Measurements from ENCODE around the gene OTOG. TPM values are rescaled to one million over a fixed set of nuclear protein-coding genes. Genes with fewer than 3 reads are reported as not detected.

OTOG gene
- total and polyA plus RNA-seq, 2 of the 8 experiments (the other 6 are each of a cell fraction or from before 2014, with no cell fraction given): 0.41 to 1.5 TPM

GRCh38 chr11:17508791-17509190 is 38.3 kb upstream of the OTOG start:
- 57% methylated on average over 3 of the region's 3 CpGs; no CpG with 5 or more reads in 1 of the 2 experiments for WGBS, 2 experiments (ENCODE audit: extremely low coverage in 1 of 2, insufficient coverage in 1 of 2, insufficient read length in 1 of 2, insufficient replicate concordance in 2 of 2, low coverage in 1 of 2, low lambda C conversion rate in 2 of 2, missing lambda C conversion rate in 1 of 2)
- no peak overlapping the region for H2AFZ ChIP-seq (ENCODE audit: low read length)
- H3K23me2 ChIP-seq (ENCODE audit: low read depth, low read length): no peaks in the 10 kb centered on the region
- no peak overlapping the region for H4K91ac ChIP-seq (replicated peaks; ENCODE audit: insufficient read length, low read length)
- no peak overlapping the region for H3K4me2 ChIP-seq (ENCODE audit: insufficient read depth in 1 of 2, low read depth in 2 of 2, low read length in 2 of 2)
- H3K9me3 ChIP-seq (ENCODE audit: insufficient read depth in 2 of 2, low read depth in 1 of 2, low read length in 1 of 2): no peaks in the 10 kb centered on the region
- no peak overlapping the region for H2BK15ac ChIP-seq (ENCODE audit: low read length)
- no peaks in the 10 kb centered on the region; a peak in 1 of 7 replicates for H3K4me1 ChIP-seq (replicated peaks in 1 of 4; ENCODE audit: control insufficient read depth in 3 of 4, insufficient read depth in 4 of 4, low read length in 3 of 4)
- H3K79me2 ChIP-seq (ENCODE audit: control insufficient read depth in 1 of 2, insufficient read depth in 2 of 2, low read length in 2 of 2): no peaks in the 10 kb centered on the region
- H3K14ac ChIP-seq (ENCODE audit: insufficient read length): no peak overlapping the region
- H3K4me3 ChIP-seq (ENCODE audit: extremely low read depth in 1 of 4, insufficient read depth in 2 of 4, low read depth in 3 of 4, low read length in 4 of 4): no peak overlapping the region
- H2BK20ac ChIP-seq (ENCODE audit: low read length): no peak overlapping the region
- no peak overlapping the region for H4K5ac ChIP-seq (ENCODE audit: insufficient read length, low read depth, low read length)
- FAIRE-seq: no peak
- H3K18ac ChIP-seq (ENCODE audit: extremely low read depth, low read length): no peak overlapping the region
- no peaks in the 10 kb centered on the region for H3K79me1 ChIP-seq (ENCODE audit: low read depth, low read length)
- no peak for TF ChIP-seq RFX5 (IDR thresholded peaks at IDR 0.05; ENCODE audit: borderline replicate concordance, low read depth, low read length)
- TF ChIP-seq NANOG (IDR thresholded peaks at IDR 0.05; ENCODE audit: insufficient read depth, low read depth, low read length, poor library complexity, severe bottlenecking): no peak
- TF ChIP-seq CHD1 (IDR thresholded peaks at IDR 0.05; ENCODE audit: low read depth, low read length): no peak
- TF ChIP-seq EZH2 (IDR thresholded peaks at IDR 0.05; ENCODE audit: low read depth, low read length, severe bottlenecking): no peak
- TF ChIP-seq POU5F1 (IDR thresholded peaks at IDR 0.05; ENCODE audit: low read depth, low read length): no peak
- no peak overlapping the region for H2BK120ac ChIP-seq (replicated peaks; ENCODE audit: low read depth, low read length)
- ChIA-PET POLR2A (ENCODE audit: partially characterized antibody) (no interaction called here), CTCF (ENCODE audit: partially characterized antibody) (interaction anchor here (0.9 to 44.8 kb wide), 6 partner anchors 9 to 154 kb away, joined by 3 to 1414 read pairs (median 6); partner anchors contain the start of gene KCNJ11)
- no peak overlapping the region for H4K8ac ChIP-seq (ENCODE audit: extremely low read depth, insufficient read depth, low read length)
- H3K23ac ChIP-seq (ENCODE audit: insufficient read length): no peak overlapping the region
- H2AK5ac ChIP-seq (ENCODE audit: low read depth, low read length): no peak overlapping the region
- H3K27me3 ChIP-seq (replicated peaks in 1 of 4; ENCODE audit: control insufficient read depth in 3 of 4, extremely low read depth in 1 of 4, insufficient read depth in 3 of 4, low read length in 3 of 4): peaks cover 0 to 2% (median 0%) of the 10 kb centered on the region in 4 experiments; a peak in 1 of 7 replicates
- H3K56ac ChIP-seq (replicated peaks; ENCODE audit: insufficient read length, low read depth, low read length): no peak overlapping the region
- no peaks in the 10 kb centered on the region for H4K20me1 ChIP-seq (replicated peaks in 1 of 2; ENCODE audit: control insufficient read depth in 1 of 2, insufficient read depth in 2 of 2, low read length in 2 of 2)
- H3K36me3 ChIP-seq (ENCODE audit: control insufficient read depth in 2 of 4, insufficient read depth in 4 of 4, low read length in 3 of 4): no peaks in the 10 kb centered on the region
- H2BK5ac ChIP-seq (ENCODE audit: low read depth, low read length): no peak overlapping the region
- no peak overlapping the region for H2BK12ac ChIP-seq (ENCODE audit: low read depth, low read length)
- no peak overlapping the region for H3K9ac ChIP-seq (replicated peaks in 1 of 4; ENCODE audit: extremely low read depth in 1 of 4, low read depth in 3 of 4, low read length in 3 of 4)
- DNase-seq (ENCODE audit: low read depth in 1 of 2, low spot score in 2 of 2): no peak
- no peak overlapping the region for H3K4ac ChIP-seq (replicated peaks; ENCODE audit: insufficient read length, low read depth, low read length)
- H3K27ac ChIP-seq (ENCODE audit: low read depth, low read length): no peak overlapping the region
